Measurements from ENCODE around the gene IFNA8. TPM values are rescaled to one million over a fixed set of nuclear protein-coding genes. Genes with fewer than 3 reads are reported as not detected.

IFNA8 gene
- total RNA-seq, 1 experiment from 2014 or later, result not detected

DNA sequence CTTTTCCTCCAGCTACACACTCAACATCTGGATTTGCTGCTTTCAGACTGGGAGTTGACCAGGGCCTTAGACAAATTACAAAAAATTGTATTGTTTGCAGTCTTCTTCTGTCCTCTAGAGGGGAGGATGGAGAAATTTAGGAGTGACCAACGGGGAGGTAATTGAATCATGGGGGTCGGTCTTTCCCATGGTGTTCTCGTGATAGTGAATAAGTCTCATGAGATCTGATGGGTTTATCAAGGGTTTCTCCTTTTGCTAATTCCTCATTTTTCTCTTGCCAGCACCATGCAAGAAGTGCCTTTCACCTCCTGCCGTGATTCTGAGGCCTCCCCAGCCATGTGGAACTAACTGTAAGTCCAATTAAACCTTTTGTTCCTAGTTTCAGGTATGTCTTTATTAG, 4.2 kb downstream of the IFNA8 start:
- Mint-ChIP-seq H3K27me3 (ENCODE audit: low read depth) (no peaks in the 10 kb centered on the region; the same call in 1 of the 2 replicates), H3K9me3 (no peaks in the 10 kb centered on the region), H3K4me3 (no peak overlapping the region), H3K36me3 (no peaks in the 10 kb centered on the region), H3K4me1 (no peaks in the 10 kb centered on the region), H3K27ac (no peak overlapping the region)
- POLR2A ChIA-PET, result no interaction called here
- DNase-seq (ENCODE audit: low spot score) (no peak), ATAC-seq (no peak)
- TF ChIP-seq, protein P1, sequence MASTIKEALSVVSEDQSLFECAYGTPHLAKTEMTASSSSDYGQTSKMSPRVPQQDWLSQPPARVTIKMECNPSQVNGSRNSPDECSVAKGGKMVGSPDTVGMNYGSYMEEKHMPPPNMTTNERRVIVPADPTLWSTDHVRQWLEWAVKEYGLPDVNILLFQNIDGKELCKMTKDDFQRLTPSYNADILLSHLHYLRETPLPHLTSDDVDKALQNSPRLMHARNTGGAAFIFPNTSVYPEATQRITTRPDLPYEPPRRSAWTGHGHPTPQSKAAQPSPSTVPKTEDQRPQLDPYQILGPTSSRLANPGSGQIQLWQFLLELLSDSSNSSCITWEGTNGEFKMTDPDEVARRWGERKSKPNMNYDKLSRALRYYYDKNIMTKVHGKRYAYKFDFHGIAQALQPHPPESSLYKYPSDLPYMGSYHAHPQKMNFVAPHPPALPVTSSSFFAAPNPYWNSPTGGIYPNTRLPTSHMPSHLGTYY (CRISPR knock-in tag; IDR thresholded peaks at IDR 0.05), result no peak
- TF ChIP-seq SMAD3 (CRISPR knock-in tag; IDR thresholded peaks at IDR 0.05; ENCODE audit: borderline replicate concordance) (no peak), SMAD4 (CRISPR knock-in tag; IDR thresholded peaks at IDR 0.05) (no peak), ZNF232 (CRISPR knock-in tag; IDR thresholded peaks at IDR 0.05) (no peak), ZNF121 (CRISPR knock-in tag; IDR thresholded peaks at IDR 0.05) (no peak), OVOL2 (CRISPR knock-in tag; IDR thresholded peaks at IDR 0.05; ENCODE audit: borderline replicate concordance) (no peak)
- TF ChIP-seq, protein P2, sequence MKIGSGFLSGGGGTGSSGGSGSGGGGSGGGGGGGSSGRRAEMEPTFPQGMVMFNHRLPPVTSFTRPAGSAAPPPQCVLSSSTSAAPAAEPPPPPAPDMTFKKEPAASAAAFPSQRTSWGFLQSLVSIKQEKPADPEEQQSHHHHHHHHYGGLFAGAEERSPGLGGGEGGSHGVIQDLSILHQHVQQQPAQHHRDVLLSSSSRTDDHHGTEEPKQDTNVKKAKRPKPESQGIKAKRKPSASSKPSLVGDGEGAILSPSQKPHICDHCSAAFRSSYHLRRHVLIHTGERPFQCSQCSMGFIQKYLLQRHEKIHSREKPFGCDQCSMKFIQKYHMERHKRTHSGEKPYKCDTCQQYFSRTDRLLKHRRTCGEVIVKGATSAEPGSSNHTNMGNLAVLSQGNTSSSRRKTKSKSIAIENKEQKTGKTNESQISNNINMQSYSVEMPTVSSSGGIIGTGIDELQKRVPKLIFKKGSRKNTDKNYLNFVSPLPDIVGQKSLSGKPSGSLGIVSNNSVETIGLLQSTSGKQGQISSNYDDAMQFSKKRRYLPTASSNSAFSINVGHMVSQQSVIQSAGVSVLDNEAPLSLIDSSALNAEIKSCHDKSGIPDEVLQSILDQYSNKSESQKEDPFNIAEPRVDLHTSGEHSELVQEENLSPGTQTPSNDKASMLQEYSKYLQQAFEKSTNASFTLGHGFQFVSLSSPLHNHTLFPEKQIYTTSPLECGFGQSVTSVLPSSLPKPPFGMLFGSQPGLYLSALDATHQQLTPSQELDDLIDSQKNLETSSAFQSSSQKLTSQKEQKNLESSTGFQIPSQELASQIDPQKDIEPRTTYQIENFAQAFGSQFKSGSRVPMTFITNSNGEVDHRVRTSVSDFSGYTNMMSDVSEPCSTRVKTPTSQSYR (CRISPR knock-in tag; IDR thresholded peaks at IDR 0.05), result no peak
- TF ChIP-seq, protein P3, sequence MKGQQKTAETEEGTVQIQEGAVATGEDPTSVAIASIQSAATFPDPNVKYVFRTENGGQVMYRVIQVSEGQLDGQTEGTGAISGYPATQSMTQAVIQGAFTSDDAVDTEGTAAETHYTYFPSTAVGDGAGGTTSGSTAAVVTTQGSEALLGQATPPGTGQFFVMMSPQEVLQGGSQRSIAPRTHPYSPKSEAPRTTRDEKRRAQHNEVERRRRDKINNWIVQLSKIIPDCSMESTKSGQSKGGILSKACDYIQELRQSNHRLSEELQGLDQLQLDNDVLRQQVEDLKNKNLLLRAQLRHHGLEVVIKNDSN (CRISPR knock-in tag; IDR thresholded peaks at IDR 0.05), result no peak
- TF ChIP-seq, protein P4, sequence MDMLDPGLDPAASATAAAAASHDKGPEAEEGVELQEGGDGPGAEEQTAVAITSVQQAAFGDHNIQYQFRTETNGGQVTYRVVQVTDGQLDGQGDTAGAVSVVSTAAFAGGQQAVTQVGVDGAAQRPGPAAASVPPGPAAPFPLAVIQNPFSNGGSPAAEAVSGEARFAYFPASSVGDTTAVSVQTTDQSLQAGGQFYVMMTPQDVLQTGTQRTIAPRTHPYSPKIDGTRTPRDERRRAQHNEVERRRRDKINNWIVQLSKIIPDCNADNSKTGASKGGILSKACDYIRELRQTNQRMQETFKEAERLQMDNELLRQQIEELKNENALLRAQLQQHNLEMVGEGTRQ (CRISPR knock-in tag; IDR thresholded peaks at IDR 0.05), result no peak
- TF ChIP-seq, protein P5, sequence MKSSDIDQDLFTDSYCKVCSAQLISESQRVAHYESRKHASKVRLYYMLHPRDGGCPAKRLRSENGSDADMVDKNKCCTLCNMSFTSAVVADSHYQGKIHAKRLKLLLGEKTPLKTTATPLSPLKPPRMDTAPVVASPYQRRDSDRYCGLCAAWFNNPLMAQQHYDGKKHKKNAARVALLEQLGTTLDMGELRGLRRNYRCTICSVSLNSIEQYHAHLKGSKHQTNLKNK (CRISPR knock-in tag; IDR thresholded peaks at IDR 0.05), result no peak
- TF ChIP-seq, protein P6, sequence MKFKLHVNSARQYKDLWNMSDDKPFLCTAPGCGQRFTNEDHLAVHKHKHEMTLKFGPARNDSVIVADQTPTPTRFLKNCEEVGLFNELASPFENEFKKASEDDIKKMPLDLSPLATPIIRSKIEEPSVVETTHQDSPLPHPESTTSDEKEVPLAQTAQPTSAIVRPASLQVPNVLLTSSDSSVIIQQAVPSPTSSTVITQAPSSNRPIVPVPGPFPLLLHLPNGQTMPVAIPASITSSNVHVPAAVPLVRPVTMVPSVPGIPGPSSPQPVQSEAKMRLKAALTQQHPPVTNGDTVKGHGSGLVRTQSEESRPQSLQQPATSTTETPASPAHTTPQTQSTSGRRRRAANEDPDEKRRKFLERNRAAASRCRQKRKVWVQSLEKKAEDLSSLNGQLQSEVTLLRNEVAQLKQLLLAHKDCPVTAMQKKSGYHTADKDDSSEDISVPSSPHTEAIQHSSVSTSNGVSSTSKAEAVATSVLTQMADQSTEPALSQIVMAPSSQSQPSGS (CRISPR knock-in tag; IDR thresholded peaks at IDR 0.05; ENCODE audit: borderline replicate concordance, low read depth), result no peak
- CTCF ChIA-PET, result interaction anchor here (0.6 to 1.8 kb wide), 5 partner anchors 10 to 41 kb away, joined by 3 to 6 read pairs (median 5); no protein-coding TSS in a partner anchor

DNA sequence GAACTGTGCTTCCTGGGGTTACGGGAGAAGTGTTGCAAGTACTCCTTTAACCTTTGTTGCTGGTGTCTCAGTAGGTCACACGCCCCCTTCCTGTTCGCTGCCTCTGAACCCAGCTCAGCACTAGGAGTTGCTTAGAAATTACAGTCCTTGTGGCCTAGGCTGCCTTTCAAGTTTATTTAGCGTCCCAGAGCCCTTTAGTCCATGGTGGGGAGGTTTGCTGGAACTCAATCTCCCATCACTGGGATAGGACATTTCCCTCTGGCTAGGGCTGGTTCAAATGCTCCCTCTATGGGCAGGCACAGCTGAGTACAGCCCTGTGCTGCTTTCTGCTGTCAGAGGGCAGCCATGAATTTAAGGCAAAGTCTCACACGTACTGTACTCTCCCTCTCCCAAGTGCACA, 4.7 kb downstream of the IFNA8 start:
- ATAC-seq, result peak; percentile 92
- TF ChIP-seq, protein P5 (CRISPR knock-in tag; IDR thresholded peaks at IDR 0.05), result no peak
- no peak for TF ChIP-seq NFE2L1 (CRISPR knock-in tag; IDR thresholded peaks at IDR 0.05)
- TF ChIP-seq, protein P7, sequence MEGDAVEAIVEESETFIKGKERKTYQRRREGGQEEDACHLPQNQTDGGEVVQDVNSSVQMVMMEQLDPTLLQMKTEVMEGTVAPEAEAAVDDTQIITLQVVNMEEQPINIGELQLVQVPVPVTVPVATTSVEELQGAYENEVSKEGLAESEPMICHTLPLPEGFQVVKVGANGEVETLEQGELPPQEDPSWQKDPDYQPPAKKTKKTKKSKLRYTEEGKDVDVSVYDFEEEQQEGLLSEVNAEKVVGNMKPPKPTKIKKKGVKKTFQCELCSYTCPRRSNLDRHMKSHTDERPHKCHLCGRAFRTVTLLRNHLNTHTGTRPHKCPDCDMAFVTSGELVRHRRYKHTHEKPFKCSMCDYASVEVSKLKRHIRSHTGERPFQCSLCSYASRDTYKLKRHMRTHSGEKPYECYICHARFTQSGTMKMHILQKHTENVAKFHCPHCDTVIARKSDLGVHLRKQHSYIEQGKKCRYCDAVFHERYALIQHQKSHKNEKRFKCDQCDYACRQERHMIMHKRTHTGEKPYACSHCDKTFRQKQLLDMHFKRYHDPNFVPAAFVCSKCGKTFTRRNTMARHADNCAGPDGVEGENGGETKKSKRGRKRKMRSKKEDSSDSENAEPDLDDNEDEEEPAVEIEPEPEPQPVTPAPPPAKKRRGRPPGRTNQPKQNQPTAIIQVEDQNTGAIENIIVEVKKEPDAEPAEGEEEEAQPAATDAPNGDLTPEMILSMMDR (IDR thresholded peaks at IDR 0.05), result peak; percentile 10; the same call in 1 of the 2 replicates
- POLR2A ChIA-PET, result no interaction called here

More for the DNA sequence above, 4.7 kb downstream of the IFNA8 start:
- H3K27ac Mint-ChIP-seq, result no peak overlapping the region
- no peaks in the 10 kb centered on the region for H3K4me1 Mint-ChIP-seq
- no peak overlapping the region for H3K4me3 Mint-ChIP-seq
- no peaks in the 10 kb centered on the region for H3K36me3 Mint-ChIP-seq
- DNase-seq (ENCODE audit: low spot score), result no peak
- H3K27me3 Mint-ChIP-seq (ENCODE audit: low read depth), result no peaks in the 10 kb centered on the region; the same call in 1 of the 2 replicates
- no peaks in the 10 kb centered on the region for H3K9me3 Mint-ChIP-seq
- CTCF ChIA-PET, result interaction anchor here (1.0 to 1.8 kb wide), 2 partner anchors 21 to 22 kb away, joined by 4 to 6 read pairs; no protein-coding TSS in a partner anchor
